HG02798 (cell line): ENCODE measurements around the gene CARD19.

Source experiments
- ATAC-seq: cut with Tn5 transposase; IDR thresholded peaks from one replicate; pipeline ENCODE4 v1.9.1; 2021; ENCODE audit warnings: mild to moderate bottlenecking; ENCODE audit not compliant: unreplicated experiment, poor library complexity

Gene CARD19

GRCh38 chr9:93096131-93096802 is at the start of gene CARD19:
TSS of gene CARD19 (plus strand) at chr9:93096217. CDS start at chr9:93096346, 129 bp downstream.
- ATAC-seq = peak; percentile 14

GRCh38 chr9:93048566-93049448 is 47.2 kb upstream of the CARD19 start:
- ATAC-seq = no peak

GRCh38 chr9:93049491-93049890 is 46.5 kb upstream of the CARD19 start:
- ATAC-seq = no peak

GRCh38 chr9:93050231-93050630 is 45.8 kb upstream of the CARD19 start:
- no peak for ATAC-seq

- no peak for ATAC-seq
Observed at GRCh38 chr9:93051680-93052089, 44.3 kb upstream of the CARD19 start.

GRCh38 chr9:93052791-93053540 is 43.1 kb upstream of the CARD19 start:
- ATAC-seq = no peak

GRCh38 chr9:93053781-93054331 is 42.2 kb upstream of the CARD19 start:
- ATAC-seq = no peak

GRCh38 chr9:93054758-93055704 is 41.0 kb upstream of the CARD19 start:
- ATAC-seq = no peak

GRCh38 chr9:93057042-93057702 is 38.8 kb upstream of the CARD19 start:
- no peak for ATAC-seq

GRCh38 chr9:93057703-93058354 is 38.2 kb upstream of the CARD19 start:
- no peak for ATAC-seq

- ATAC-seq = peak; percentile 57
Observed at GRCh38 chr9:93058355-93059010, 37.5 kb upstream of the CARD19 start, which contains the start of gene SUSD3. TSS of gene SUSD3 (plus strand) at chr9:93058701. CDS start at chr9:93058743, 42 bp downstream.

GRCh38 chr9:93059011-93059714 is 36.9 kb upstream of the CARD19 start:
- peak; percentile 23 for ATAC-seq

GRCh38 chr9:93059715-93060578 is 36.1 kb upstream of the CARD19 start:
- no peak for ATAC-seq

- ATAC-seq = no peak
Observed at GRCh38 chr9:93060746-93061259, 35.2 kb upstream of the CARD19 start.

- ATAC-seq = no peak
Observed at GRCh38 chr9:93061260-93061751, 34.7 kb upstream of the CARD19 start.
